ENCODE results near the gene ZNF503.

Gene ZNF503

GRCh38 chr10:75353183-75353582 is 48.4 kb downstream of the ZNF503 start:
- Histone ChIP-seq H3K36me3 (no peaks in the 10 kb centered on the region), H3K4me1 (no peaks in the 10 kb centered on the region), H3K27me3 (no peaks in the 10 kb centered on the region), H3K9me3 (peaks cover 0 to 5% (median 5%) of the 10 kb centered on the region in 3 donors), H3K4me3 (no peak overlapping the region), H3K27ac (no peak overlapping the region)
- intact Hi-C loops (cut with DNase I; ENCODE audit: low total_unique reads) = no loop called here
- no peak for DNase-seq
- TF ChIP-seq CTCF (IDR thresholded peaks at IDR 0.05) = no peak

- H3K4me3 ChIP-seq = no peak overlapping the region
- H3K27ac ChIP-seq = no peak overlapping the region
- no peaks in the 10 kb centered on the region for H3K4me1 ChIP-seq
- H3K36me3 ChIP-seq = no peaks in the 10 kb centered on the region
- intact Hi-C loops (cut with DNase I; ENCODE audit: low total_unique reads) = no loop called here
- no peaks in the 10 kb centered on the region for H3K27me3 ChIP-seq
- H3K9me3 ChIP-seq = peaks cover 0 to 5% (median 5%) of the 10 kb centered on the region in 3 donors
- DNase-seq = no peak
- no peak for TF ChIP-seq CTCF (IDR thresholded peaks at IDR 0.05)
These were observed 48.9 kb downstream of the ZNF503 start for GRCh38 chr10:75352650-75353049.

DNA sequence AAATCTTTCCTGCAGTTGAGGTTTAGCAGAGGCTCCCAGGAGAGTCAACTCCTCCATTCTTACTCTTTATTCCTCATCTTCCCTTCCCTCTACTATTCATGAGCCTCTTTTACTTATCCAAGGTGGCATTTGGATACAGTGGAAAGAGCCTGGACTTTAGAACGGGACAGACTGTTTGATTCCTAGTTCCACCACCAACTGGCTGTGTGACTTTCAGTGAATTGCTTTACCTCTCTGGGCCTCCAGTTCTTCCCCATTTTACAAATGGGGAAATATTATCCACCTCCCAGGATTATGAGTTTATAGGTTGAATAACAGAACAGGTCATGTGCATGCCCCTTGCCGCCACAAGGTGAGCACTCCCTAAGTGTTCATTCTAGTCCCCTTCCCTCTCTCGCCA is 49.9 kb downstream of the ZNF503 start:
- Histone ChIP-seq H3K36me3 (no peaks in the 10 kb centered on the region), H3K9me3 (peaks cover 0 to 5% (median 5%) of the 10 kb centered on the region in 3 donors), H3K27me3 (no peaks in the 10 kb centered on the region), H3K4me1 (no peaks in the 10 kb centered on the region), H3K4me3 (no peak overlapping the region), H3K27ac (no peak overlapping the region)
- no peak for DNase-seq
- intact Hi-C loops (cut with DNase I; ENCODE audit: low total_unique reads) = no loop called here
- TF ChIP-seq CTCF (IDR thresholded peaks at IDR 0.05) = no peak

DNA sequence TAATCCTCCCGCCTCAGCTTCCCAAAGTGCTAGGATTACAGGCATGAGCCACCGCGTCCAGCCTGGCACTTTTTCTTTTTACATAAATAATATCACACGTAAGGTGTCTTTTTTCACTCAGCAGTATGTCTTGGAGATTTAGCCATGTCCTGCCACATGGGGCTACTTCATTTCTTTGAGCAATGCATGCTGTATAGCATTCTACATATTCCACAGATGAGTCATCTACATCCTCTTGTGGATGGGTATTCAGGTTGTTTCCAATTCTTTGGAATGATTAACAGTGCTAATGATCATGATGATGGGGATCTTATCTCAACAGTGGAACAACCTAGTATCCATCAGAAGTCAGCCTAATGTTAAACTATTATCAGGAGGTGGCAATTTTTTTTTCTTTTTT is 50.8 kb downstream of the ZNF503 start:
- H3K27me3 ChIP-seq = no peaks in the 10 kb centered on the region
- no peak overlapping the region for H3K4me3 ChIP-seq
- no peak for DNase-seq
- no peak for TF ChIP-seq CTCF (IDR thresholded peaks at IDR 0.05)
- H3K36me3 ChIP-seq = no peaks in the 10 kb centered on the region
- H3K27ac ChIP-seq = no peak overlapping the region
- peaks cover 0 to 5% (median 2%) of the 10 kb centered on the region in 3 donors for H3K9me3 ChIP-seq
- intact Hi-C loops (cut with DNase I; ENCODE audit: low total_unique reads) = no loop called here
- H3K4me1 ChIP-seq = no peaks in the 10 kb centered on the region
